HG03571 (cell line): ENCODE data around the gene SETD2.
"Not testable (repeated sequence)": the region's sequence is repeated elsewhere in the genome, so short reads cannot be mapped to it uniquely, and the experiment has no call there.

Experiments
- ATAC-seq: cut with Tn5 transposase; IDR thresholded peaks from one replicate; pipeline ENCODE4 v1.9.1; 2021; ENCODE audit not compliant: unreplicated experiment

SETD2 gene

GRCh38 chr3:47164007-47164881, at the start of gene SETD2:
Gene SETD2 (minus strand): TSS chr3:47164113. CDS start chr3:47163924, 189 bp downstream.
- ATAC-seq: peak; percentile 55

GRCh38 chr3:47210863-47211405, 47.0 kb upstream of the SETD2 start:
- no peak for ATAC-seq

- not testable (repeated sequence) for ATAC-seq
These were observed 42.1 kb upstream of the SETD2 start for GRCh38 chr3:47206022-47206421.

GRCh38 chr3:47204875-47205274, 41.0 kb upstream of the SETD2 start:
- no peak for ATAC-seq

GRCh38 chr3:47202542-47202941, 38.6 kb upstream of the SETD2 start:
- ATAC-seq: no peak

- no peak for ATAC-seq
These were observed 33.4 kb upstream of the SETD2 start for GRCh38 chr3:47197287-47197686.

GRCh38 chr3:47194994-47195393, 31.1 kb upstream of the SETD2 start:
- no peak for ATAC-seq

GRCh38 chr3:47193871-47194859, 30.3 kb upstream of the SETD2 start:
- ATAC-seq: no peak

GRCh38 chr3:47186285-47186684, 22.4 kb upstream of the SETD2 start:
- ATAC-seq: no peak

- not testable (repeated sequence) for ATAC-seq
These were observed 17.8 kb upstream of the SETD2 start for GRCh38 chr3:47181685-47182084.

GRCh38 chr3:47180011-47180410, 16.1 kb upstream of the SETD2 start:
- not testable (repeated sequence) for ATAC-seq

- ATAC-seq: no peak
These were observed 12.7 kb upstream of the SETD2 start for GRCh38 chr3:47176582-47176981.

- ATAC-seq: peak; percentile 27
These were observed 525 bp downstream of the SETD2 start for GRCh38 chr3:47163169-47164006.

GRCh38 chr3:47162697-47163168, 1.2 kb downstream of the SETD2 start:
- ATAC-seq: no peak

GRCh38 chr3:47161983-47162696, 1.8 kb downstream of the SETD2 start:
- ATAC-seq: no peak

- no peak for ATAC-seq
These were observed 4.1 kb downstream of the SETD2 start for GRCh38 chr3:47159820-47160219.

GRCh38 chr3:47158208-47158607, 5.7 kb downstream of the SETD2 start:
- no peak for ATAC-seq

GRCh38 chr3:47156396-47156795, 7.5 kb downstream of the SETD2 start:
- no peak for ATAC-seq

GRCh38 chr3:47152578-47152977, 11.3 kb downstream of the SETD2 start:
- no peak for ATAC-seq

- no peak for ATAC-seq
These were observed 12.1 kb downstream of the SETD2 start for GRCh38 chr3:47151836-47152235.
